ENCODE data around the gene PRKD1.

Gene PRKD1

DNA sequence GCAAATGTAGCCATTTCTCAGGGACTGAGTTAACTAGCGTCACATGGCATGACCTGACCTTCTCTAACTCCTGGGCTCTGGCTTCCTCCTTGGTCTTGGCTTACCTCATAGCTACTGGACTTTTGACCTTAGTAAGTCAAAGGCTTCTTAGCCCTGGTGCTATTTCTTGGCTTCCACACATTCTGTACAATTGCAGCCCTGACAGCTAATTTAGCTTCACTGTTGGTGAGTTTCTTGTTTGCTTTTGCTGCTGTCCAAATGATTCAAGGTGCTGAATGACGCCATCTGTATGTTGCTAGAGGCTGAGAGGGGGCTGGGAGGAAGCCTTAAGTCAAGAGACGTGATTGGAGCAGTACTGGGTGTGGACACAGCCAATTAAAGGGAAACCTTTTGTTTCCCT, 202.7 kb downstream of the PRKD1 start:
- no peak overlapping the region for H3K27ac ChIP-seq
- TF ChIP-seq CTCF (IDR thresholded peaks at IDR 0.05; ENCODE audit: low read depth, low read length, missing control alignments): no peak
- H3K27me3 ChIP-seq (replicated peaks): no peaks in the 10 kb centered on the region
- in situ Hi-C loops (cut with HindIII; ENCODE audit: low pct_ligation_motif_present, low sequenced_read_pairs): no loop called here
- H3K4me3 ChIP-seq (ENCODE audit: low read depth, low read length): no peak overlapping the region
- DNase-seq: no peak
- H3K36me3 ChIP-seq (replicated peaks): no peaks in the 10 kb centered on the region

GRCh38 chr14:29722831-29723230, 204.8 kb downstream of the PRKD1 start:
- TF ChIP-seq CTCF (IDR thresholded peaks at IDR 0.05; ENCODE audit: low read depth, low read length, missing control alignments): no peak
- no peaks in the 10 kb centered on the region for H3K27me3 ChIP-seq (replicated peaks)
- H3K27ac ChIP-seq: no peak overlapping the region
- in situ Hi-C loops (cut with HindIII; ENCODE audit: low pct_ligation_motif_present, low sequenced_read_pairs): no loop called here
- DNase-seq: no peak
- H3K36me3 ChIP-seq (replicated peaks): no peaks in the 10 kb centered on the region
- H3K4me3 ChIP-seq (ENCODE audit: low read depth, low read length): no peak overlapping the region

DNA sequence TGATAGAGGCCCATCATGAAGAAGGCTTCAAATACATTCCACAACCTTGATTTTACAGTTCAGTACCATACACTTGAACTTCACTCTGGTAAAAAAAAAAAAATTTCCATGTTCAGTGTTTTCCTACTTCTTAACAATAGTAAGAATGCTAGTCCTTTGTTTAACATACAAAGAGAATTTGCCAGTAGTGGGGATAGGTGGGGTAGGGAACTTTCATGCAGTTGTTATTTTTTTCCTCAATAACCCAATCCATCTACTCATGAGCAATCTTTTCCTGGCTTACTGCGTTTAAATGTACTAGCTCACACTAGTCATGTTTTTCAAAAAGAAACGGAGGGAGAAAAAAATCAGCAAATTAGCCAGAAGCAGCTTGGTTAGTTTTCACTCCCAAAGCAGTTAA, 206.1 kb downstream of the PRKD1 start:
- in situ Hi-C loops (cut with HindIII; ENCODE audit: low pct_ligation_motif_present, low sequenced_read_pairs): no loop called here
- H3K4me3 ChIP-seq (ENCODE audit: low read depth, low read length): no peak overlapping the region
- no peak for DNase-seq
- H3K27me3 ChIP-seq (replicated peaks): no peaks in the 10 kb centered on the region
- no peak for TF ChIP-seq CTCF (IDR thresholded peaks at IDR 0.05; ENCODE audit: low read depth, low read length, missing control alignments)
- no peaks in the 10 kb centered on the region for H3K36me3 ChIP-seq (replicated peaks)
- H3K27ac ChIP-seq: no peak overlapping the region

DNA sequence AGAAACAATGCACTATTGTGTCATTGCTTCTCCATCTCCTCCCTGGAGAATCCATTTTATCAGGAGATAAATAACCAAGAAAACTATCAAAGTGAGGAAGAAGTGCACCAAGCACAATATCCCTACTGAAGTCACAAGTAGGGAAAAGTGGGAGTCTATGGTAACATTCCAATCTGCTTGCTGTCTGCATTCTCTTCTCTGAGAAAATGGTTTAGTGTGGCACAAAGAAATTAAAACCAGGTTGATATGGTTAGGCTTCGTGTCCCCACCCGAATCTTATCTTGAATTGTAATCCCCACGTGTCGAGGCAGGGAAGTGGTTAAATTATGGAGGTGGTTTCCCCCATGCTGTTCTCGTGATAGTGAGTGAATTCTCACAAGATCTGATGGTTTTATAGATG, 209.7 kb downstream of the PRKD1 start:
- H3K27ac ChIP-seq: no peak overlapping the region
- in situ Hi-C loops (cut with HindIII; ENCODE audit: low pct_ligation_motif_present, low sequenced_read_pairs): no loop called here
- TF ChIP-seq CTCF (IDR thresholded peaks at IDR 0.05; ENCODE audit: low read depth, low read length, missing control alignments): no peak

GRCh38 chr14:29716150-29716549, 211.5 kb downstream of the PRKD1 start:
- DNase-seq: no peak

More for the DNA sequence above, 209.7 kb downstream of the PRKD1 start:
- H3K4me3 ChIP-seq (ENCODE audit: low read depth, low read length): no peak overlapping the region
- no peaks in the 10 kb centered on the region for H3K27me3 ChIP-seq (replicated peaks)
- DNase-seq: no peak
- H3K36me3 ChIP-seq (replicated peaks): no peaks in the 10 kb centered on the region

More at GRCh38 chr14:29716150-29716549, 211.5 kb downstream of the PRKD1 start:
- Histone ChIP-seq H3K4me3 (ENCODE audit: low read depth, low read length) (no peak overlapping the region), H3K27me3 (replicated peaks) (no peaks in the 10 kb centered on the region), H3K36me3 (replicated peaks) (no peaks in the 10 kb centered on the region), H3K27ac (no peak overlapping the region)
- no peak for TF ChIP-seq CTCF (IDR thresholded peaks at IDR 0.05; ENCODE audit: low read depth, low read length, missing control alignments)
- in situ Hi-C loops (cut with HindIII; ENCODE audit: low pct_ligation_motif_present, low sequenced_read_pairs): no loop called here
